Measurements from ENCODE around the gene TMEM45B. TPM values are rescaled to one million over a fixed set of nuclear protein-coding genes. Genes with fewer than 3 reads are reported as not detected.

TMEM45B gene
- total and polyA plus RNA-seq, 2 of the 13 experiments (the other 11 are each of a cell fraction or from before 2014, with no cell fraction given), result 29.1 to 181 TPM

DNA sequence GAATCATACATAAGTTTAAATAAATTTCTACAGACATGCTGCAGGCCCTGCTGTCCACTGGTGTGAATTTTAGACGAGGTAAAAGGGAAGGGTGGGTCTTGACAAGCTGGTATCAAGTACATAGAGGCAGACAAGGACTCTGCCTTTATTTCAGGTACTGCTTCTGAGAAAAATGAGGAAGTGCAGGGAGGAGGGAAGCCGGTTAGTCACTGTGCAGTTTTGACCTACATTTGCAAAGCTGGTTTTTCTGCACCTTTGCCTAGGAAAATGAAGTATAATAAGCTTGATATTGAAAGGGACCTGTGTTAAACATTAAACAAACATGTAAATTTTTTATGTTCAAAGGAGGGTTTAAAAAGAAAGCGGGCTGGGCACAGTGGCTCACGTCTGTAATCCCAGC, 24.6 kb downstream of the TMEM45B start:
- CTCF ChIA-PET (ENCODE audit: low intra/inter-chr PET ratio, low total read pairs), result no interaction called here
- no TSS peak for BruUV-seq (replicated peaks)

More for the DNA sequence above, 24.6 kb downstream of the TMEM45B start:
- in situ Hi-C loops (cut with HindIII; ENCODE audit: extremely low pct_ligation_motif_present, low pct_unique_long_range_greater_than_20kb), result no loop called here
- H3K4me1 ChIP-seq (ENCODE audit: insufficient read depth, low read length), result peaks cover 18% of the 10 kb centered on the region
- no peak for TF ChIP-seq ZNF713 (CRISPR knock-in tag; IDR thresholded peaks at IDR 0.05)
- TF ChIP-seq, protein P1, sequence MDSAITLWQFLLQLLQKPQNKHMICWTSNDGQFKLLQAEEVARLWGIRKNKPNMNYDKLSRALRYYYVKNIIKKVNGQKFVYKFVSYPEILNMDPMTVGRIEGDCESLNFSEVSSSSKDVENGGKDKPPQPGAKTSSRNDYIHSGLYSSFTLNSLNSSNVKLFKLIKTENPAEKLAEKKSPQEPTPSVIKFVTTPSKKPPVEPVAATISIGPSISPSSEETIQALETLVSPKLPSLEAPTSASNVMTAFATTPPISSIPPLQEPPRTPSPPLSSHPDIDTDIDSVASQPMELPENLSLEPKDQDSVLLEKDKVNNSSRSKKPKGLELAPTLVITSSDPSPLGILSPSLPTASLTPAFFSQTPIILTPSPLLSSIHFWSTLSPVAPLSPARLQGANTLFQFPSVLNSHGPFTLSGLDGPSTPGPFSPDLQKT (CRISPR knock-in tag; IDR thresholded peaks at IDR 0.05; ENCODE audit: borderline replicate concordance), result no peak
- no peak for TF ChIP-seq RFXAP (CRISPR knock-in tag; IDR thresholded peaks at IDR 0.05; ENCODE audit: borderline replicate concordance)
- no peak for TF ChIP-seq KDM4B (CRISPR knock-in tag; IDR thresholded peaks at IDR 0.05)
- TF ChIP-seq KLF12 (CRISPR knock-in tag; IDR thresholded peaks at IDR 0.05; ENCODE audit: borderline replicate concordance), result no peak
- no peak for TF ChIP-seq GATAD2A (CRISPR knock-in tag; IDR thresholded peaks at IDR 0.05)
- TF ChIP-seq, protein P2, sequence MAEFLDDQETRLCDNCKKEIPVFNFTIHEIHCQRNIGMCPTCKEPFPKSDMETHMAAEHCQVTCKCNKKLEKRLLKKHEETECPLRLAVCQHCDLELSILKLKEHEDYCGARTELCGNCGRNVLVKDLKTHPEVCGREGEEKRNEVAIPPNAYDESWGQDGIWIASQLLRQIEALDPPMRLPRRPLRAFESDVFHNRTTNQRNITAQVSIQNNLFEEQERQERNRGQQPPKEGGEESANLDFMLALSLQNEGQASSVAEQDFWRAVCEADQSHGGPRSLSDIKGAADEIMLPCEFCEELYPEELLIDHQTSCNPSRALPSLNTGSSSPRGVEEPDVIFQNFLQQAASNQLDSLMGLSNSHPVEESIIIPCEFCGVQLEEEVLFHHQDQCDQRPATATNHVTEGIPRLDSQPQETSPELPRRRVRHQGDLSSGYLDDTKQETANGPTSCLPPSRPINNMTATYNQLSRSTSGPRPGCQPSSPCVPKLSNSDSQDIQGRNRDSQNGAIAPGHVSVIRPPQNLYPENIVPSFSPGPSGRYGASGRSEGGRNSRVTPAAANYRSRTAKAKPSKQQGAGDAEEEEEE (CRISPR knock-in tag; IDR thresholded peaks at IDR 0.05; ENCODE audit: borderline replicate concordance), result no peak
- TF ChIP-seq ZKSCAN8 (CRISPR knock-in tag; IDR thresholded peaks at IDR 0.05; ENCODE audit: borderline replicate concordance), result no peak
- TF ChIP-seq TCF7L2 (IDR thresholded peaks at IDR 0.05; ENCODE audit: low read depth, low read length), result no peak
- TF ChIP-seq, protein P3, sequence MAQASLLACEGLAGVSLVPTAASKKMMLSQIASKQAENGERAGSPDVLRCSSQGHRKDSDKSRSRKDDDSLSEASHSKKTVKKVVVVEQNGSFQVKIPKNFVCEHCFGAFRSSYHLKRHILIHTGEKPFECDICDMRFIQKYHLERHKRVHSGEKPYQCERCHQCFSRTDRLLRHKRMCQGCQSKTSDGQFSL (CRISPR knock-in tag; IDR thresholded peaks at IDR 0.05), result no peak
- TF ChIP-seq, protein P4, sequence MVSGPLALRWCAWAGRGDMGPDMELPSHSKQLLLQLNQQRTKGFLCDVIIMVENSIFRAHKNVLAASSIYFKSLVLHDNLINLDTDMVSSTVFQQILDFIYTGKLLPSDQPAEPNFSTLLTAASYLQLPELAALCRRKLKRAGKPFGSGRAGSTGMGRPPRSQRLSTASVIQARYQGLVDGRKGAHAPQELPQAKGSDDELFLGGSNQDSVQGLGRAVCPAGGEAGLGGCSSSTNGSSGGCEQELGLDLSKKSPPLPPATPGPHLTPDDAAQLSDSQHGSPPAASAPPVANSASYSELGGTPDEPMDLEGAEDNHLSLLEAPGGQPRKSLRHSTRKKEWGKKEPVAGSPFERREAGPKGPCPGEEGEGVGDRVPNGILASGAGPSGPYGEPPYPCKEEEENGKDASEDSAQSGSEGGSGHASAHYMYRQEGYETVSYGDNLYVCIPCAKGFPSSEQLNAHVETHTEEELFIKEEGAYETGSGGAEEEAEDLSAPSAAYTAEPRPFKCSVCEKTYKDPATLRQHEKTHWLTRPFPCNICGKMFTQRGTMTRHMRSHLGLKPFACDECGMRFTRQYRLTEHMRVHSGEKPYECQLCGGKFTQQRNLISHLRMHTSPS (CRISPR knock-in tag; IDR thresholded peaks at IDR 0.05; ENCODE audit: low read depth), result no peak
- no peaks in the 10 kb centered on the region for H4K20me1 ChIP-seq (ENCODE audit: insufficient read depth, low read length)
- H3K27me3 ChIP-seq (ENCODE audit: control insufficient read depth in 1 of 2, insufficient read depth in 2 of 2, low read length in 2 of 2), result no peaks in the 10 kb centered on the region
- FAIRE-seq (no peak), DNase-seq (ENCODE audit: low spot score) (no peak), ATAC-seq (no peak)
- peaks cover 1 to 8% of the 10 kb centered on the region in 2 experiments; a peak in 1 of 5 replicates for H3K36me3 ChIP-seq (replicated peaks in 1 of 2; ENCODE audit: control insufficient read depth in 1 of 2, insufficient read depth in 2 of 2, low read length in 2 of 2)
- H3K27ac ChIP-seq (ENCODE audit: extremely low read length, insufficient read depth, low read length), result no peak overlapping the region
- no peak overlapping the region for H3K4me2 ChIP-seq (ENCODE audit: low read depth, low read length)
- POLR2A ChIA-PET, result no interaction called here
- H3K4me3 ChIP-seq (replicated peaks in 1 of 3; ENCODE audit: insufficient read depth in 1 of 3, low read depth in 2 of 3, low read length in 3 of 3), result no peak overlapping the region
- H3K9me3 ChIP-seq (ENCODE audit: low read length), result no peaks in the 10 kb centered on the region
- no peak overlapping the region for H2AFZ ChIP-seq (ENCODE audit: low read length)
- no peak overlapping the region for H3K9ac ChIP-seq (ENCODE audit: insufficient read depth, low read depth, low read length)
- H3K79me2 ChIP-seq (ENCODE audit: insufficient read depth, low read length), result peaks cover 11% of the 10 kb centered on the region
- WGBS (ENCODE audit: low lambda C conversion rate), result 90% methylated on average over 4 of the region's 4 CpGs
- intact Hi-C loops (cut with micrococcal nuclease; ENCODE audit: unreplicated experiment), result no loop called here
